Lower leg skin (tissue), 3 donors: ENCODE data around the gene BRCC3.
"Not testable (repeated sequence)": the region's sequence is repeated elsewhere in the genome, so short reads cannot be mapped to it uniquely, and the experiment has no call there.

Experiments used
- POLR2A ChIP-seq, 2 donors: fragments of 450-650 bp; IDR thresholded peaks; one replicate each; pipeline ENCODE4 v1.6.1; 2016 to 2017; ENCODE audit warnings: antibody characterized with exemption in 2 of 2, mild to moderate bottlenecking in 1 of 2, moderate library complexity in 1 of 2
- TF ChIP-seq, protein P1 (sequence below), 3 donors: fragments of 450-650 bp; IDR thresholded peaks; one replicate each; pipeline ENCODE4 v1.5.1; 2016; ENCODE audit warnings: antibody characterized with exemption in 3 of 3, mild to moderate bottlenecking in 3 of 3, moderate library complexity in 2 of 3

GRCh38 chrX:155148166-155148565 is 76.9 kb downstream of the BRCC3 start:
- TF ChIP-seq, protein P1, sequence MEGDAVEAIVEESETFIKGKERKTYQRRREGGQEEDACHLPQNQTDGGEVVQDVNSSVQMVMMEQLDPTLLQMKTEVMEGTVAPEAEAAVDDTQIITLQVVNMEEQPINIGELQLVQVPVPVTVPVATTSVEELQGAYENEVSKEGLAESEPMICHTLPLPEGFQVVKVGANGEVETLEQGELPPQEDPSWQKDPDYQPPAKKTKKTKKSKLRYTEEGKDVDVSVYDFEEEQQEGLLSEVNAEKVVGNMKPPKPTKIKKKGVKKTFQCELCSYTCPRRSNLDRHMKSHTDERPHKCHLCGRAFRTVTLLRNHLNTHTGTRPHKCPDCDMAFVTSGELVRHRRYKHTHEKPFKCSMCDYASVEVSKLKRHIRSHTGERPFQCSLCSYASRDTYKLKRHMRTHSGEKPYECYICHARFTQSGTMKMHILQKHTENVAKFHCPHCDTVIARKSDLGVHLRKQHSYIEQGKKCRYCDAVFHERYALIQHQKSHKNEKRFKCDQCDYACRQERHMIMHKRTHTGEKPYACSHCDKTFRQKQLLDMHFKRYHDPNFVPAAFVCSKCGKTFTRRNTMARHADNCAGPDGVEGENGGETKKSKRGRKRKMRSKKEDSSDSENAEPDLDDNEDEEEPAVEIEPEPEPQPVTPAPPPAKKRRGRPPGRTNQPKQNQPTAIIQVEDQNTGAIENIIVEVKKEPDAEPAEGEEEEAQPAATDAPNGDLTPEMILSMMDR (IDR thresholded peaks at IDR 0.05): not testable (repeated sequence)
- TF ChIP-seq POLR2A (IDR thresholded peaks at IDR 0.05): not testable (repeated sequence)
